IMR-90 (cell line): ENCODE data around the gene ADAM12. TPM values are rescaled to one million over a fixed set of nuclear protein-coding genes. Genes with fewer than 3 reads are reported as not detected.

Experiments used
- ATAC-seq: fragments of 200-7000 bp; cut with Tn5 transposase; 2 replicates; pipeline ENCODE4 v1.9.1; 2020; ENCODE audit warnings: low read depth, mild to moderate bottlenecking, moderate library complexity
- BruUV-seq: library from RNA; stranded (reverse); fragments of 400-500 nt; replicated peaks from 2 replicates; lab custom pipeline; 2021; lab: Mats Ljungman, UMichigan
- CTCF ChIA-PET: fragments of 300-600 bp; formaldehyde crosslinking; extraction: SDS; loops from one replicate; lab custom pipeline; 2021; ENCODE audit warnings: antibody characterized with exemption; lab: Yijun Ruan, JAX
- POLR2A ChIA-PET: fragments of 300-600 bp; sonication (Branson Sonifier 250); formaldehyde crosslinking; loops from one replicate; lab custom pipeline; 2022; ENCODE audit warnings: antibody characterized with exemption; ENCODE audit not compliant: unreplicated experiment; lab: Charles Lee
- DNase-seq: peaks from one replicate; pipeline ENCODE4 v3.0.0; 2013
- H2AFZ ChIP-seq: replicated peaks from 2 replicates; pipeline ENCODE3; 2013; ENCODE audit warnings: low read length, mild to moderate bottlenecking; ENCODE audit not compliant: poor library complexity
- H2AK5ac ChIP-seq: 2 replicates; pipeline ENCODE4 v1.6.1; 2013; ENCODE audit warnings: low read depth, low read length, inconsistent platforms
- H2AK9ac ChIP-seq: replicated peaks from 2 replicates; pipeline ENCODE3; 2013; ENCODE audit warnings: mild to moderate bottlenecking, low read depth, low read length, moderate library complexity; ENCODE audit not compliant: poor library complexity
- H2BK120ac ChIP-seq: 2 replicates; pipeline ENCODE4 v1.6.1; 2013; ENCODE audit warnings: low read depth, low read length, inconsistent platforms
- H2BK15ac ChIP-seq: 3 replicates; pipeline ENCODE4 v1.6.1; 2013; ENCODE audit warnings: low read depth, low read length, inconsistent platforms
- H2BK20ac ChIP-seq: 2 replicates; pipeline ENCODE4 v1.6.1; 2013; ENCODE audit warnings: low read depth, mild to moderate bottlenecking, inconsistent platforms, low read length, moderate library complexity
- H2BK5ac ChIP-seq: 2 replicates; pipeline ENCODE4 v1.6.1; 2013; ENCODE audit warnings: mild to moderate bottlenecking, low read depth, low read length, inconsistent platforms; ENCODE audit not compliant: poor library complexity, severe bottlenecking
- H3K14ac ChIP-seq: replicated peaks from 2 replicates; pipeline ENCODE4 v1.6.1; 2013; ENCODE audit warnings: low read depth, low read length, inconsistent platforms
- H3K18ac ChIP-seq: 2 replicates; pipeline ENCODE4 v1.6.1; 2013; ENCODE audit warnings: low read depth, low read length, control low read depth
- H3K23ac ChIP-seq: 2 replicates; pipeline ENCODE4 v1.6.1; 2013; ENCODE audit warnings: low read depth, low read length, inconsistent platforms
- H3K27ac ChIP-seq: 2 replicates; pipeline ENCODE4 v1.5.1; 2013; ENCODE audit warnings: mild to moderate bottlenecking, control low read depth, low read length; ENCODE audit not compliant: insufficient read depth
- H3K27me3 ChIP-seq: 2 replicates; pipeline ENCODE4 v1.6.1; 2013; ENCODE audit warnings: low read length; ENCODE audit not compliant: control insufficient read depth, insufficient read depth
- H3K36me3 ChIP-seq: 2 replicates; pipeline ENCODE4 v1.6.1; 2013; ENCODE audit warnings: low read length, mixed read lengths; ENCODE audit not compliant: control insufficient read depth, insufficient read depth
- H3K4ac ChIP-seq: 2 replicates; pipeline ENCODE4 v1.6.1; 2013; ENCODE audit warnings: low read depth, low read length, inconsistent platforms
- H3K4me1 ChIP-seq: 2 replicates; pipeline ENCODE4 v1.6.1; 2013; ENCODE audit warnings: low read length, mixed read lengths; ENCODE audit not compliant: control insufficient read depth, insufficient read depth
- H3K4me2 ChIP-seq: 2 replicates; pipeline ENCODE4 v1.6.1; 2013; ENCODE audit warnings: low read depth, mild to moderate bottlenecking, control low read depth, low read length, moderate library complexity
- H3K4me3 ChIP-seq: 2 replicates; pipeline ENCODE4 v1.5.1; 2013; ENCODE audit warnings: low read depth, mild to moderate bottlenecking, control low read depth, low read length, moderate library complexity; ENCODE audit not compliant: insufficient read depth
- H3K56ac ChIP-seq: 2 replicates; pipeline ENCODE4 v1.6.1; 2013; ENCODE audit warnings: low read length, inconsistent platforms; ENCODE audit not compliant: insufficient read depth; ENCODE audit errors: extremely low read depth
- H3K79me1 ChIP-seq, 2 experiments: 2 replicates each; pipeline ENCODE4 v1.6.1; 2013; ENCODE audit warnings: low read length in 2 of 2, inconsistent platforms in 1 of 2, low read depth in 1 of 2
- H3K9ac ChIP-seq: 2 replicates; pipeline ENCODE4 v1.6.1; 2013; ENCODE audit warnings: low read depth, low read length, control low read depth
- H3K9me1 ChIP-seq: 2 replicates; pipeline ENCODE4 v1.6.1; 2013; ENCODE audit warnings: low read length, inconsistent platforms; ENCODE audit not compliant: insufficient read depth
- H3K9me3 ChIP-seq: 2 replicates; pipeline ENCODE4 v1.6.1; 2013; ENCODE audit warnings: low read length; ENCODE audit not compliant: control insufficient read depth, insufficient read depth
- H4K20me1 ChIP-seq: 2 replicates; pipeline ENCODE4 v1.6.1; 2013; ENCODE audit warnings: low read length, inconsistent platforms; ENCODE audit not compliant: insufficient read depth
- H4K5ac ChIP-seq: 2 replicates; pipeline ENCODE4 v1.6.1; 2013; ENCODE audit warnings: mild to moderate bottlenecking, low read depth, low read length, control low read depth
- H4K8ac ChIP-seq, 2 experiments: 2 replicates each; pipeline ENCODE4 v1.6.1; 2013; ENCODE audit warnings: low read depth in 2 of 2, low read length in 2 of 2, control low read depth in 1 of 2, inconsistent platforms in 1 of 2
- H4K91ac ChIP-seq: 2 replicates; pipeline ENCODE4 v1.6.1; 2013; ENCODE audit warnings: low read depth, low read length, inconsistent platforms; ENCODE audit not compliant: insufficient read depth
- BHLHE40 ChIP-seq: fragments of 150-350 bp; IDR thresholded peaks from 2 replicates; pipeline ENCODE4 v1.6.1; 2016; ENCODE audit warnings: mild to moderate bottlenecking, low read depth, low read length
- CHD1 ChIP-seq: IDR thresholded peaks from 2 replicates; pipeline ENCODE4 v1.6.1; 2012; ENCODE audit warnings: low read depth, low read length, improper control_type of control experiment
- FOS ChIP-seq: fragments of 150-350 bp; IDR thresholded peaks from 2 replicates; pipeline ENCODE4 v1.6.1; 2016; ENCODE audit warnings: low read depth, low read length
- MAFK ChIP-seq: IDR thresholded peaks from 2 replicates; pipeline ENCODE4 v1.6.1; 2012; ENCODE audit warnings: low read depth, low read length, improper control_type of control experiment
- NFE2L2 ChIP-seq: fragments of 150-350 bp; IDR thresholded peaks from 2 replicates; pipeline ENCODE4 v1.6.1; 2016; ENCODE audit warnings: low read depth, mild to moderate bottlenecking, low read length
- POLR2A ChIP-seq: IDR thresholded peaks from 2 replicates; pipeline ENCODE4 v1.6.1; 2012; ENCODE audit warnings: mild to moderate bottlenecking, low read depth, low read length
- RAD21 ChIP-seq: IDR thresholded peaks from 2 replicates; pipeline ENCODE4 v1.6.1; 2012; ENCODE audit warnings: low read length, improper control_type of control experiment
- RCOR1 ChIP-seq: IDR thresholded peaks from 2 replicates; pipeline ENCODE4 v1.6.1; 2012; ENCODE audit warnings: mild to moderate bottlenecking, low read length, improper control_type of control experiment; ENCODE audit not compliant: insufficient replicate concordance
- WGBS, 2 experiments: methylation state at CpG; one replicate each; pipeline versions ENCODE4 v1.1.5 to v1.1.7; 2013; ENCODE audit warnings: missing lambda C conversion rate in 2 of 2; ENCODE audit not compliant: insufficient read length in 1 of 2; ENCODE audit errors: extremely low coverage in 2 of 2; 5-methylcytosine and 5-hydroxymethylcytosine counted together
- dilution Hi-C: fragments of 300-500 bp; cut with HindIII; formaldehyde crosslinking; loops from one replicate; pipeline ENCODE4 v1.14.3; 2018; ENCODE audit warnings: low sequenced_read_pairs; ENCODE audit not compliant: unreplicated experiment
- in situ Hi-C: fragments of 300-500 bp; cut with MboI; formaldehyde crosslinking; loops from 3 replicates; pipeline ENCODE4 v1.14.3; 2019; ENCODE audit warnings: low sequenced_read_pairs, inconsistent platforms, mixed read lengths
- intact Hi-C: fragments of 100-400 bp; cut with micrococcal nuclease; formaldehyde crosslinking; loops from 2 replicates; pipeline ENCODE4 v1.10.0; 2022
- polyA plus RNA-seq, 3 experiments: library from polyadenylated mRNA; depleted of rRNA; stranded (reverse); fragments of >200 nt; gene quantifications; 2 replicates each; pipeline ENCODE4 v1.2.3, GENCODE V29; 2012; ENCODE audit warnings: low replicate concordance in 1 of 3
- total RNA-seq: library from RNA; depleted of rRNA; stranded (reverse); fragments of >200 nt; gene quantifications from 2 replicates; pipeline ENCODE4 v1.2.3, GENCODE V29; 2012
- TF ChIP-seq, protein P1 (sequence below): conservative IDR thresholded peaks from 2 replicates; pipeline ENCODE4 v1.5.1; 2012; ENCODE audit warnings: mild to moderate bottlenecking, low read depth, low read length, improper control_type of control experiment
- TF ChIP-seq, protein P2 (sequence below): fragments of 150-350 bp; IDR thresholded peaks from 2 replicates; pipeline ENCODE4 v1.6.1; 2016; ENCODE audit warnings: low read depth, mild to moderate bottlenecking, low read length, moderate library complexity, borderline replicate concordance
- TF ChIP-seq, protein P3 (sequence below): fragments of 150-350 bp; IDR thresholded peaks from 2 replicates; pipeline ENCODE4 v1.6.1; 2017; ENCODE audit warnings: mild to moderate bottlenecking, antibody characterized with exemption, low read length, low read depth

Gene ADAM12
- total and polyA plus RNA-seq, 2 of the 4 experiments (the other 2 are of a cell fraction): 9.6 to 10.2 TPM

DNA sequence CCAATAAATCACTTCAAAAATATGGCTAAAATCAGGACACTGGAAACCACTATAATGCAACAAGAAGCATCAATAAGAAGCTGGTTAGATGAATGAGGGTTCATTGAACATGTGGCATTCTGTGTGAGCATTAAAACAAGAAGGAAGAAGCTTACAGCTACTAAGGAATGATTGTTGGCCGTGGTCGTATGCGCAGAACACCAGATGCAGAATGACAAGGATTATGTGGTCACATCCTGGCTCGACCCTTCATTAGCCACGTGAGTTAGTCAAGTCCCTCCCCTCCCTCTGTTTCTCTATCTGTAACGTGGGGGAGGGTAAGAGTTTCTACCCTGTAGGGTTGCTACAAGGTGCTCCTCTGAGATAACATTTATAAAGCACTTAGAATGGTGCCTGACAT is 174.3 kb downstream of the ADAM12 start:
- no peak overlapping the region for H3K23ac ChIP-seq
- H2AK5ac ChIP-seq: peak overlapping the region; percentile 40; the same call in 1 of the 2 replicates
- no peak overlapping the region for H3K27ac ChIP-seq
- no peak overlapping the region for H2AK9ac ChIP-seq
- no peak overlapping the region for H2BK15ac ChIP-seq
- no peak overlapping the region for H3K9ac ChIP-seq
- intact Hi-C loops (no loop called here), in situ Hi-C loops (no loop called here), dilution Hi-C loops (no loop called here)
- no peak overlapping the region for H2BK5ac ChIP-seq
- H3K4me3 ChIP-seq: no peak overlapping the region
- H2AFZ ChIP-seq: no peak overlapping the region
- TF ChIP-seq CHD1: no peak
- TF ChIP-seq FOS: no peak
- TF ChIP-seq POLR2A: no peak
- no peak for TF ChIP-seq NFE2L2
- TF ChIP-seq RAD21: no peak
- TF ChIP-seq, protein P1, sequence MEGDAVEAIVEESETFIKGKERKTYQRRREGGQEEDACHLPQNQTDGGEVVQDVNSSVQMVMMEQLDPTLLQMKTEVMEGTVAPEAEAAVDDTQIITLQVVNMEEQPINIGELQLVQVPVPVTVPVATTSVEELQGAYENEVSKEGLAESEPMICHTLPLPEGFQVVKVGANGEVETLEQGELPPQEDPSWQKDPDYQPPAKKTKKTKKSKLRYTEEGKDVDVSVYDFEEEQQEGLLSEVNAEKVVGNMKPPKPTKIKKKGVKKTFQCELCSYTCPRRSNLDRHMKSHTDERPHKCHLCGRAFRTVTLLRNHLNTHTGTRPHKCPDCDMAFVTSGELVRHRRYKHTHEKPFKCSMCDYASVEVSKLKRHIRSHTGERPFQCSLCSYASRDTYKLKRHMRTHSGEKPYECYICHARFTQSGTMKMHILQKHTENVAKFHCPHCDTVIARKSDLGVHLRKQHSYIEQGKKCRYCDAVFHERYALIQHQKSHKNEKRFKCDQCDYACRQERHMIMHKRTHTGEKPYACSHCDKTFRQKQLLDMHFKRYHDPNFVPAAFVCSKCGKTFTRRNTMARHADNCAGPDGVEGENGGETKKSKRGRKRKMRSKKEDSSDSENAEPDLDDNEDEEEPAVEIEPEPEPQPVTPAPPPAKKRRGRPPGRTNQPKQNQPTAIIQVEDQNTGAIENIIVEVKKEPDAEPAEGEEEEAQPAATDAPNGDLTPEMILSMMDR: no peak
- TF ChIP-seq, protein P2, sequence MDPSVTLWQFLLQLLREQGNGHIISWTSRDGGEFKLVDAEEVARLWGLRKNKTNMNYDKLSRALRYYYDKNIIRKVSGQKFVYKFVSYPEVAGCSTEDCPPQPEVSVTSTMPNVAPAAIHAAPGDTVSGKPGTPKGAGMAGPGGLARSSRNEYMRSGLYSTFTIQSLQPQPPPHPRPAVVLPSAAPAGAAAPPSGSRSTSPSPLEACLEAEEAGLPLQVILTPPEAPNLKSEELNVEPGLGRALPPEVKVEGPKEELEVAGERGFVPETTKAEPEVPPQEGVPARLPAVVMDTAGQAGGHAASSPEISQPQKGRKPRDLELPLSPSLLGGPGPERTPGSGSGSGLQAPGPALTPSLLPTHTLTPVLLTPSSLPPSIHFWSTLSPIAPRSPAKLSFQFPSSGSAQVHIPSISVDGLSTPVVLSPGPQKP: no peak
- no peak for TF ChIP-seq BHLHE40
- no peak for TF ChIP-seq MAFK
- TF ChIP-seq, protein P3, sequence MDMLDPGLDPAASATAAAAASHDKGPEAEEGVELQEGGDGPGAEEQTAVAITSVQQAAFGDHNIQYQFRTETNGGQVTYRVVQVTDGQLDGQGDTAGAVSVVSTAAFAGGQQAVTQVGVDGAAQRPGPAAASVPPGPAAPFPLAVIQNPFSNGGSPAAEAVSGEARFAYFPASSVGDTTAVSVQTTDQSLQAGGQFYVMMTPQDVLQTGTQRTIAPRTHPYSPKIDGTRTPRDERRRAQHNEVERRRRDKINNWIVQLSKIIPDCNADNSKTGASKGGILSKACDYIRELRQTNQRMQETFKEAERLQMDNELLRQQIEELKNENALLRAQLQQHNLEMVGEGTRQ: no peak
- TF ChIP-seq RCOR1: no peak
- no peak overlapping the region for H3K14ac ChIP-seq
- H4K91ac ChIP-seq: no peak overlapping the region
- H4K20me1 ChIP-seq: no peaks in the 10 kb centered on the region
- no peak overlapping the region for H3K56ac ChIP-seq
- no peak overlapping the region for H4K5ac ChIP-seq
- H3K27me3 ChIP-seq: no peaks in the 10 kb centered on the region
- H3K79me1 ChIP-seq: no peaks in the 10 kb centered on the region
- no peaks in the 10 kb centered on the region; the same call in 1 of the 2 replicates for H3K4me1 ChIP-seq
- no peak overlapping the region for H2BK120ac ChIP-seq
- H3K9me3 ChIP-seq: peaks cover 3% of the 10 kb centered on the region; the same call in 1 of the 2 replicates
- DNase-seq (no peak), ATAC-seq (no peak)
- no peak overlapping the region for H3K4ac ChIP-seq
- CTCF ChIA-PET: no interaction called here
- H2BK20ac ChIP-seq: no peak overlapping the region
- no TSS peak for BruUV-seq
- no peak overlapping the region for H3K18ac ChIP-seq
- no CpG with 5 or more reads among the region's 6 CpGs for WGBS, 2 experiments
- no peak overlapping the region for H4K8ac ChIP-seq
- POLR2A ChIA-PET: no interaction called here
- H3K4me2 ChIP-seq: no peak overlapping the region
- H3K36me3 ChIP-seq: no peaks in the 10 kb centered on the region
- H3K9me1 ChIP-seq: no peaks in the 10 kb centered on the region
